ENCODE results near the gene LPIN2. TPM values are rescaled to one million over a fixed set of nuclear protein-coding genes. Genes with fewer than 3 reads are reported as not detected.

LPIN2 gene
- total RNA-seq, 2 donors from 2014 or later, result 19.5 to 120 TPM

- no peaks in the 10 kb centered on the region for H3K27me3 ChIP-seq (replicated peaks; ENCODE audit: insufficient read depth)
- TF ChIP-seq POLR2A (IDR thresholded peaks at IDR 0.05), result no peak
- TF ChIP-seq CTCF (IDR thresholded peaks at IDR 0.05), result no peak
- TF ChIP-seq POLR2AphosphoS5 (IDR thresholded peaks at IDR 0.05), result no peak
- no peaks in the 10 kb centered on the region for H3K9me3 ChIP-seq
- H3K4me3 ChIP-seq, result no peak overlapping the region
- no peaks in the 10 kb centered on the region for H3K36me3 ChIP-seq
- H3K4me1 ChIP-seq (replicated peaks), result no peaks in the 10 kb centered on the region
- 81% methylated on average over 3 of the region's 3 CpGs for WGBS
- DNase-seq (ENCODE audit: low spot score), result no peak
- peak overlapping the region; percentile 43 to 45 for H3K27ac ChIP-seq
- intact Hi-C loops (cut with DNase I), result no loop called here
Measured at GRCh38 chr18:2979129-2979528, 33.8 kb downstream of the LPIN2 start.

GRCh38 chr18:2978661-2979106, 34.3 kb downstream of the LPIN2 start:
- H3K27me3 ChIP-seq (replicated peaks; ENCODE audit: insufficient read depth), result no peaks in the 10 kb centered on the region
- no peak overlapping the region for H3K4me3 ChIP-seq
- 58% methylated on average over 3 of the region's 3 CpGs for WGBS
- H3K36me3 ChIP-seq, result no peaks in the 10 kb centered on the region
- intact Hi-C loops (cut with DNase I), result no loop called here
- H3K4me1 ChIP-seq (replicated peaks), result no peaks in the 10 kb centered on the region
- DNase-seq (ENCODE audit: low spot score), result no peak
- peak overlapping the region; percentile 43 to 45 for H3K27ac ChIP-seq
- H3K9me3 ChIP-seq, result no peaks in the 10 kb centered on the region
- TF ChIP-seq CTCF (IDR thresholded peaks at IDR 0.05) (no peak), POLR2AphosphoS5 (IDR thresholded peaks at IDR 0.05) (no peak), POLR2A (IDR thresholded peaks at IDR 0.05) (no peak)

GRCh38 chr18:2978208-2978607, 34.7 kb downstream of the LPIN2 start:
- no peak overlapping the region for H3K4me3 ChIP-seq
- H3K27ac ChIP-seq, result peak overlapping the region; percentile 43 to 45
- DNase-seq (ENCODE audit: low spot score), result no peak
- H3K36me3 ChIP-seq, result no peaks in the 10 kb centered on the region
- intact Hi-C loops (cut with DNase I), result no loop called here
- H3K4me1 ChIP-seq (replicated peaks), result no peaks in the 10 kb centered on the region
- 79% methylated on average over 3 of the region's 3 CpGs for WGBS
- TF ChIP-seq POLR2AphosphoS5 (IDR thresholded peaks at IDR 0.05) (no peak), CTCF (IDR thresholded peaks at IDR 0.05) (no peak)
- H3K27me3 ChIP-seq (replicated peaks; ENCODE audit: insufficient read depth), result no peaks in the 10 kb centered on the region
- H3K9me3 ChIP-seq, result no peaks in the 10 kb centered on the region

- Histone ChIP-seq H3K27ac (peak overlapping the region in 1 of 2 donors; percentile 17), H3K9me3 (no peaks in the 10 kb centered on the region), H3K4me1 (replicated peaks) (no peaks in the 10 kb centered on the region), H3K36me3 (no peaks in the 10 kb centered on the region), H3K27me3 (replicated peaks; ENCODE audit: insufficient read depth) (no peaks in the 10 kb centered on the region), H3K4me3 (no peak overlapping the region)
- DNase-seq (ENCODE audit: low spot score), result no peak
- WGBS, result 54% methylated on average over 8 of the region's 8 CpGs
- intact Hi-C loops (cut with DNase I), result no loop called here
- TF ChIP-seq CTCF (IDR thresholded peaks at IDR 0.05) (no peak), POLR2A (IDR thresholded peaks at IDR 0.05) (no peak), POLR2AphosphoS5 (IDR thresholded peaks at IDR 0.05) (no peak)
Measured at GRCh38 chr18:2976218-2977132, 36.5 kb downstream of the LPIN2 start.

GRCh38 chr18:2974731-2975130, 38.2 kb downstream of the LPIN2 start:
- no peak for TF ChIP-seq POLR2A (IDR thresholded peaks at IDR 0.05)
- no peak for TF ChIP-seq POLR2AphosphoS5 (IDR thresholded peaks at IDR 0.05)
- no peak for TF ChIP-seq CTCF (IDR thresholded peaks at IDR 0.05)
- no peaks in the 10 kb centered on the region for H3K4me1 ChIP-seq (replicated peaks)
- 95% methylated on average over 3 of the region's 3 CpGs for WGBS

More at GRCh38 chr18:2974731-2975130, 38.2 kb downstream of the LPIN2 start:
- intact Hi-C loops (cut with DNase I), result no loop called here
- H3K36me3 ChIP-seq, result no peaks in the 10 kb centered on the region
- no peak for DNase-seq (ENCODE audit: low spot score)
- no peaks in the 10 kb centered on the region for H3K9me3 ChIP-seq
- no peak overlapping the region for H3K27ac ChIP-seq
- H3K4me3 ChIP-seq, result no peak overlapping the region
- H3K27me3 ChIP-seq (replicated peaks; ENCODE audit: insufficient read depth), result no peaks in the 10 kb centered on the region
